ENCODE data around the gene HSD17B12.

DNA sequence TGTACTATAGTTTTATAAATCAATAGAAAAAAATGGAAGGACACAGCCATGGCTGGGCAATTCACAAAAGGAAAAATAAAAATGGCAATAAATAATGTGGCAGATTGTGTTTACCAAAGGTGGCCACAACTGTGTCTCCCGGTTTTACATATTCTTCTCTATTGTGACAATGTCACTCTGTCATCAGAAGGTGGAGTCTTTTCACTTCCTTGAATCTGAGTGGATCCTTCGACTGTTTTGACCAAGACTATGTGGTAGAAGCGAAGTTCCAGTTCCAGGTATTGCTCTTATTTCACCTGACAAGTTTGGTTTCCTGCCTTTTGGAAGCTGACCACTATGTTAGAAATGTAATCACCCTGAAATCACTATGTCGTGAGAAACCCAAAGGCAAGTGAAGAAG, 31.0 kb upstream of the HSD17B12 start:
- TF ChIP-seq, protein P1, sequence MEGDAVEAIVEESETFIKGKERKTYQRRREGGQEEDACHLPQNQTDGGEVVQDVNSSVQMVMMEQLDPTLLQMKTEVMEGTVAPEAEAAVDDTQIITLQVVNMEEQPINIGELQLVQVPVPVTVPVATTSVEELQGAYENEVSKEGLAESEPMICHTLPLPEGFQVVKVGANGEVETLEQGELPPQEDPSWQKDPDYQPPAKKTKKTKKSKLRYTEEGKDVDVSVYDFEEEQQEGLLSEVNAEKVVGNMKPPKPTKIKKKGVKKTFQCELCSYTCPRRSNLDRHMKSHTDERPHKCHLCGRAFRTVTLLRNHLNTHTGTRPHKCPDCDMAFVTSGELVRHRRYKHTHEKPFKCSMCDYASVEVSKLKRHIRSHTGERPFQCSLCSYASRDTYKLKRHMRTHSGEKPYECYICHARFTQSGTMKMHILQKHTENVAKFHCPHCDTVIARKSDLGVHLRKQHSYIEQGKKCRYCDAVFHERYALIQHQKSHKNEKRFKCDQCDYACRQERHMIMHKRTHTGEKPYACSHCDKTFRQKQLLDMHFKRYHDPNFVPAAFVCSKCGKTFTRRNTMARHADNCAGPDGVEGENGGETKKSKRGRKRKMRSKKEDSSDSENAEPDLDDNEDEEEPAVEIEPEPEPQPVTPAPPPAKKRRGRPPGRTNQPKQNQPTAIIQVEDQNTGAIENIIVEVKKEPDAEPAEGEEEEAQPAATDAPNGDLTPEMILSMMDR (IDR thresholded peaks at IDR 0.05), result no peak
- TF ChIP-seq POLR2AphosphoS5 (IDR thresholded peaks at IDR 0.05), result no peak
